WTC11 (cell line): Measurements from ENCODE around the gene EDARADD. TPM values are rescaled to one million over a fixed set of nuclear protein-coding genes. Genes with fewer than 3 reads are reported as not detected.
A peak's percentile ranks its signal among the peaks of the same experiment; 100 is the strongest.

Experiments
- ATAC-seq: fragments of 200-7000 bp; cut with Tn5 transposase; 2 replicates; pipeline ENCODE4 v1.10.0; 2021; ENCODE audit warnings: mild to moderate bottlenecking, moderate library complexity
- CTCF ChIA-PET: fragments of 300-600 bp; sonication (Branson Sonifier 250); formaldehyde crosslinking; loops from one replicate; lab custom pipeline; 2021; ENCODE audit warnings: antibody characterized with exemption; lab: Charles Lee
- POLR2A ChIA-PET: fragments of 350-600 bp; sonication (Branson Sonifier 250); formaldehyde crosslinking; loops from one replicate; lab custom pipeline; 2021; ENCODE audit warnings: antibody characterized with exemption; lab: Charles Lee
- DNase-seq: peaks from one replicate; pipeline ENCODE4 v3.0.0; 2021; ENCODE audit warnings: low spot score
- H3K27ac Mint-ChIP-seq: 2 replicates; pipeline ENCODE4 v1.8.0; 2021; ENCODE audit warnings: mixed read lengths
- H3K27me3 Mint-ChIP-seq: 2 replicates; pipeline ENCODE4 v1.8.0; 2021; ENCODE audit warnings: low read depth, mild to moderate bottlenecking, moderate library complexity, mixed read lengths
- H3K36me3 Mint-ChIP-seq: 2 replicates; pipeline ENCODE4 v1.8.0; 2021; ENCODE audit warnings: mixed read lengths
- H3K4me1 Mint-ChIP-seq: 2 replicates; pipeline ENCODE4 v1.8.0; 2022; ENCODE audit warnings: mixed read lengths
- H3K4me3 Mint-ChIP-seq: 2 replicates; pipeline ENCODE4 v1.8.0; 2021; ENCODE audit warnings: mild to moderate bottlenecking, moderate library complexity, mixed read lengths
- H3K9me3 Mint-ChIP-seq: 2 replicates; pipeline ENCODE4 v1.8.0; 2021; ENCODE audit warnings: mixed read lengths
- CBFB ChIP-seq: sonication (generic); formaldehyde crosslinking; IDR thresholded peaks from 2 replicates; pipeline ENCODE4 v1.8.1; 2022; ENCODE audit warnings: mild to moderate bottlenecking, low read depth, missing genetic modification reagents
- CREB1 ChIP-seq: sonication (generic); formaldehyde crosslinking; IDR thresholded peaks from 2 replicates; pipeline ENCODE4 v1.8.0; 2023; ENCODE audit warnings: mild to moderate bottlenecking, missing genetic modification reagents
- ELF4 ChIP-seq: sonication (generic); formaldehyde crosslinking; IDR thresholded peaks from 2 replicates; pipeline ENCODE4 v1.8.1; 2022; ENCODE audit warnings: low read depth, mild to moderate bottlenecking, moderate library complexity, missing genetic modification reagents
- HMGA2 ChIP-seq: fragments of 250-450 bp; sonication (Bioruptor Pico); IDR thresholded peaks from 2 replicates; pipeline ENCODE4 v1.4.0; 2021; ENCODE audit warnings: mild to moderate bottlenecking, moderate library complexity
- NR1H2 ChIP-seq: sonication (generic); formaldehyde crosslinking; IDR thresholded peaks from 2 replicates; pipeline ENCODE4 v1.9.0; 2021; ENCODE audit warnings: mild to moderate bottlenecking, moderate library complexity, missing genetic modification reagents
- NR2C2 ChIP-seq: sonication (generic); formaldehyde crosslinking; IDR thresholded peaks from 2 replicates; pipeline ENCODE4 v1.8.0; 2022; ENCODE audit warnings: mild to moderate bottlenecking, missing genetic modification reagents
- RORB ChIP-seq: fragments of 250-450 bp; sonication (Bioruptor Pico); IDR thresholded peaks from 2 replicates; pipeline ENCODE4 v1.9.0; 2021; ENCODE audit warnings: mild to moderate bottlenecking
- TCF7 ChIP-seq: sonication (generic); formaldehyde crosslinking; IDR thresholded peaks from 2 replicates; pipeline ENCODE4 v1.8.0; 2022; ENCODE audit warnings: mild to moderate bottlenecking, low read depth, missing genetic modification reagents, moderate library complexity
- TEAD1 ChIP-seq: sonication (generic); formaldehyde crosslinking; IDR thresholded peaks from 2 replicates; pipeline ENCODE4 v1.8.0; 2022; ENCODE audit warnings: mild to moderate bottlenecking, missing genetic modification reagents
- TP53 ChIP-seq: sonication (generic); formaldehyde crosslinking; IDR thresholded peaks from 2 replicates; pipeline ENCODE4 v1.8.1; 2023; ENCODE audit warnings: mild to moderate bottlenecking, missing genetic modification reagents
- ZNF138 ChIP-seq: sonication (generic); formaldehyde crosslinking; conservative IDR thresholded peaks from 2 replicates; pipeline ENCODE4 v1.8.1; 2022; ENCODE audit warnings: mild to moderate bottlenecking, moderate library complexity, missing genetic modification reagents
- total RNA-seq: library from RNA; stranded (reverse); gene quantifications from 3 replicates; pipeline ENCODE4 v1.2.3, GENCODE V29; 2021
- TF ChIP-seq, protein P1 (sequence below): sonication (generic); formaldehyde crosslinking; IDR thresholded peaks from 2 replicates; pipeline ENCODE4 v1.8.1; 2023; ENCODE audit warnings: mild to moderate bottlenecking, missing genetic modification reagents
- TF ChIP-seq, protein P2 (sequence below): sonication (generic); formaldehyde crosslinking; IDR thresholded peaks from 2 replicates; pipeline ENCODE4 v1.8.0; 2023; ENCODE audit warnings: missing genetic modification reagents, mild to moderate bottlenecking, borderline replicate concordance
- TF ChIP-seq, protein P3 (sequence below): sonication (generic); formaldehyde crosslinking; IDR thresholded peaks from 2 replicates; pipeline ENCODE4 v1.8.0; 2022; ENCODE audit warnings: missing genetic modification reagents
- TF ChIP-seq, protein P4 (sequence below): sonication (generic); formaldehyde crosslinking; IDR thresholded peaks from 2 replicates; pipeline ENCODE4 v1.8.0; 2023; ENCODE audit warnings: mild to moderate bottlenecking, missing genetic modification reagents
- TF ChIP-seq, protein P5 (sequence below): sonication (generic); formaldehyde crosslinking; IDR thresholded peaks from 2 replicates; pipeline ENCODE4 v1.8.0; 2022; ENCODE audit warnings: mild to moderate bottlenecking, missing genetic modification reagents

The EDARADD gene
- total RNA-seq, 1 experiment from 2014 or later = 5.0 TPM

DNA sequence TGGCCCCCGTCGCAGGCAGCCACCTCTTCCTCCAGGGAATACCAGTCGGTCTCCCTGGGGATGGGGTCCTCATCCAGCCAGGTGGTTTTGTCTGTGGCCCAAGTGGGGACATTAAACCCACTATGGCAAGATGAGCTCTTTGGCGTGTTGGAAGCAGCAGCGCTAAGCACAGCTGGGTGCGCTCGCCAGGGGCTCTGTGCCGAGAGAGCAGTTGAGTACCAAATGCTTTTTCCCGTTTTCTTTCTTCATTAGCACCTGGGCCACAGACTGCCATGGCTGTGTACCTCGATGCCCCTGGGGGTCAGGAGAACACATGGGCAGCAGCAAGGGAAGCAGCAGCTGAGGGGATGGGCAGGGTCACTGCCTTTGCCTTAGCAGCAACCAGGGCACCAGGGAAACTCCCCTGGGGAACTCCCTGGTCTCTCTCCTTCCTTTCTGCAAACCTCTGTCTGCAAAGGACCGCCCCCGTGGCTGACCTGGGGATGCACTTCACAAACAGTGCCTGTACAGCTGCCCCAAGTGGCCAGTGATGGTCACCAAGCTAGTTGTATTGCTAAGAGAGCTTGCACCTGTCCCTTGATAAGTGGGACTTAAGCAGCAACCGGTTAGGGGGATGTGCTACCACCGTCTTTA lies 31.1 kb downstream of the EDARADD start:
- Mint-ChIP-seq H3K9me3 (peaks cover 12% of the 10 kb centered on the region), H3K4me1 (peaks cover 8% of the 10 kb centered on the region), H3K27ac (no peak overlapping the region), H3K4me3 (no peak overlapping the region), H3K36me3 (peaks cover 23% of the 10 kb centered on the region), H3K27me3 (no peaks in the 10 kb centered on the region)
- TF ChIP-seq, protein P1, sequence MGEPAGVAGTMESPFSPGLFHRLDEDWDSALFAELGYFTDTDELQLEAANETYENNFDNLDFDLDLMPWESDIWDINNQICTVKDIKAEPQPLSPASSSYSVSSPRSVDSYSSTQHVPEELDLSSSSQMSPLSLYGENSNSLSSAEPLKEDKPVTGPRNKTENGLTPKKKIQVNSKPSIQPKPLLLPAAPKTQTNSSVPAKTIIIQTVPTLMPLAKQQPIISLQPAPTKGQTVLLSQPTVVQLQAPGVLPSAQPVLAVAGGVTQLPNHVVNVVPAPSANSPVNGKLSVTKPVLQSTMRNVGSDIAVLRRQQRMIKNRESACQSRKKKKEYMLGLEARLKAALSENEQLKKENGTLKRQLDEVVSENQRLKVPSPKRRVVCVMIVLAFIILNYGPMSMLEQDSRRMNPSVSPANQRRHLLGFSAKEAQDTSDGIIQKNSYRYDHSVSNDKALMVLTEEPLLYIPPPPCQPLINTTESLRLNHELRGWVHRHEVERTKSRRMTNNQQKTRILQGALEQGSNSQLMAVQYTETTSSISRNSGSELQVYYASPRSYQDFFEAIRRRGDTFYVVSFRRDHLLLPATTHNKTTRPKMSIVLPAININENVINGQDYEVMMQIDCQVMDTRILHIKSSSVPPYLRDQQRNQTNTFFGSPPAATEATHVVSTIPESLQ (CRISPR knock-in tag) = no peak
- TF ChIP-seq HMGA2 (CRISPR knock-in tag) = no peak
- no peak for TF ChIP-seq ELF4 (CRISPR knock-in tag)
- TF ChIP-seq, protein P2, sequence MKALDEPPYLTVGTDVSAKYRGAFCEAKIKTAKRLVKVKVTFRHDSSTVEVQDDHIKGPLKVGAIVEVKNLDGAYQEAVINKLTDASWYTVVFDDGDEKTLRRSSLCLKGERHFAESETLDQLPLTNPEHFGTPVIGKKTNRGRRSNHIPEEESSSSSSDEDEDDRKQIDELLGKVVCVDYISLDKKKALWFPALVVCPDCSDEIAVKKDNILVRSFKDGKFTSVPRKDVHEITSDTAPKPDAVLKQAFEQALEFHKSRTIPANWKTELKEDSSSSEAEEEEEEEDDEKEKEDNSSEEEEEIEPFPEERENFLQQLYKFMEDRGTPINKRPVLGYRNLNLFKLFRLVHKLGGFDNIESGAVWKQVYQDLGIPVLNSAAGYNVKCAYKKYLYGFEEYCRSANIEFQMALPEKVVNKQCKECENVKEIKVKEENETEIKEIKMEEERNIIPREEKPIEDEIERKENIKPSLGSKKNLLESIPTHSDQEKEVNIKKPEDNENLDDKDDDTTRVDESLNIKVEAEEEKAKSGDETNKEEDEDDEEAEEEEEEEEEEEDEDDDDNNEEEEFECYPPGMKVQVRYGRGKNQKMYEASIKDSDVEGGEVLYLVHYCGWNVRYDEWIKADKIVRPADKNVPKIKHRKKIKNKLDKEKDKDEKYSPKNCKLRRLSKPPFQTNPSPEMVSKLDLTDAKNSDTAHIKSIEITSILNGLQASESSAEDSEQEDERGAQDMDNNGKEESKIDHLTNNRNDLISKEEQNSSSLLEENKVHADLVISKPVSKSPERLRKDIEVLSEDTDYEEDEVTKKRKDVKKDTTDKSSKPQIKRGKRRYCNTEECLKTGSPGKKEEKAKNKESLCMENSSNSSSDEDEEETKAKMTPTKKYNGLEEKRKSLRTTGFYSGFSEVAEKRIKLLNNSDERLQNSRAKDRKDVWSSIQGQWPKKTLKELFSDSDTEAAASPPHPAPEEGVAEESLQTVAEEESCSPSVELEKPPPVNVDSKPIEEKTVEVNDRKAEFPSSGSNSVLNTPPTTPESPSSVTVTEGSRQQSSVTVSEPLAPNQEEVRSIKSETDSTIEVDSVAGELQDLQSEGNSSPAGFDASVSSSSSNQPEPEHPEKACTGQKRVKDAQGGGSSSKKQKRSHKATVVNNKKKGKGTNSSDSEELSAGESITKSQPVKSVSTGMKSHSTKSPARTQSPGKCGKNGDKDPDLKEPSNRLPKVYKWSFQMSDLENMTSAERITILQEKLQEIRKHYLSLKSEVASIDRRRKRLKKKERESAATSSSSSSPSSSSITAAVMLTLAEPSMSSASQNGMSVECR (CRISPR knock-in tag) = no peak
- TF ChIP-seq CBFB (CRISPR knock-in tag) = no peak
- TF ChIP-seq TP53 (CRISPR knock-in tag) = no peak
- TF ChIP-seq, protein P3, sequence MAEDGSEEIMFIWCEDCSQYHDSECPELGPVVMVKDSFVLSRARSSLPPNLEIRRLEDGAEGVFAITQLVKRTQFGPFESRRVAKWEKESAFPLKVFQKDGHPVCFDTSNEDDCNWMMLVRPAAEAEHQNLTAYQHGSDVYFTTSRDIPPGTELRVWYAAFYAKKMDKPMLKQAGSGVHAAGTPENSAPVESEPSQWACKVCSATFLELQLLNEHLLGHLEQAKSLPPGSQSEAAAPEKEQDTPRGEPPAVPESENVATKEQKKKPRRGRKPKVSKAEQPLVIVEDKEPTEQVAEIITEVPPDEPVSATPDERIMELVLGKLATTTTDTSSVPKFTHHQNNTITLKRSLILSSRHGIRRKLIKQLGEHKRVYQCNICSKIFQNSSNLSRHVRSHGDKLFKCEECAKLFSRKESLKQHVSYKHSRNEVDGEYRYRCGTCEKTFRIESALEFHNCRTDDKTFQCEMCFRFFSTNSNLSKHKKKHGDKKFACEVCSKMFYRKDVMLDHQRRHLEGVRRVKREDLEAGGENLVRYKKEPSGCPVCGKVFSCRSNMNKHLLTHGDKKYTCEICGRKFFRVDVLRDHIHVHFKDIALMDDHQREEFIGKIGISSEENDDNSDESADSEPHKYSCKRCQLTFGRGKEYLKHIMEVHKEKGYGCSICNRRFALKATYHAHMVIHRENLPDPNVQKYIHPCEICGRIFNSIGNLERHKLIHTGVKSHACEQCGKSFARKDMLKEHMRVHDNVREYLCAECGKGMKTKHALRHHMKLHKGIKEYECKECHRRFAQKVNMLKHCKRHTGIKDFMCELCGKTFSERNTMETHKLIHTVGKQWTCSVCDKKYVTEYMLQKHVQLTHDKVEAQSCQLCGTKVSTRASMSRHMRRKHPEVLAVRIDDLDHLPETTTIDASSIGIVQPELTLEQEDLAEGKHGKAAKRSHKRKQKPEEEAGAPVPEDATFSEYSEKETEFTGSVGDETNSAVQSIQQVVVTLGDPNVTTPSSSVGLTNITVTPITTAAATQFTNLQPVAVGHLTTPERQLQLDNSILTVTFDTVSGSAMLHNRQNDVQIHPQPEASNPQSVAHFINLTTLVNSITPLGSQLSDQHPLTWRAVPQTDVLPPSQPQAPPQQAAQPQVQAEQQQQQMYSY (CRISPR knock-in tag) = no peak
- no peak for TF ChIP-seq TEAD1
- no peak for TF ChIP-seq RORB (CRISPR knock-in tag)
- TF ChIP-seq, protein P4, sequence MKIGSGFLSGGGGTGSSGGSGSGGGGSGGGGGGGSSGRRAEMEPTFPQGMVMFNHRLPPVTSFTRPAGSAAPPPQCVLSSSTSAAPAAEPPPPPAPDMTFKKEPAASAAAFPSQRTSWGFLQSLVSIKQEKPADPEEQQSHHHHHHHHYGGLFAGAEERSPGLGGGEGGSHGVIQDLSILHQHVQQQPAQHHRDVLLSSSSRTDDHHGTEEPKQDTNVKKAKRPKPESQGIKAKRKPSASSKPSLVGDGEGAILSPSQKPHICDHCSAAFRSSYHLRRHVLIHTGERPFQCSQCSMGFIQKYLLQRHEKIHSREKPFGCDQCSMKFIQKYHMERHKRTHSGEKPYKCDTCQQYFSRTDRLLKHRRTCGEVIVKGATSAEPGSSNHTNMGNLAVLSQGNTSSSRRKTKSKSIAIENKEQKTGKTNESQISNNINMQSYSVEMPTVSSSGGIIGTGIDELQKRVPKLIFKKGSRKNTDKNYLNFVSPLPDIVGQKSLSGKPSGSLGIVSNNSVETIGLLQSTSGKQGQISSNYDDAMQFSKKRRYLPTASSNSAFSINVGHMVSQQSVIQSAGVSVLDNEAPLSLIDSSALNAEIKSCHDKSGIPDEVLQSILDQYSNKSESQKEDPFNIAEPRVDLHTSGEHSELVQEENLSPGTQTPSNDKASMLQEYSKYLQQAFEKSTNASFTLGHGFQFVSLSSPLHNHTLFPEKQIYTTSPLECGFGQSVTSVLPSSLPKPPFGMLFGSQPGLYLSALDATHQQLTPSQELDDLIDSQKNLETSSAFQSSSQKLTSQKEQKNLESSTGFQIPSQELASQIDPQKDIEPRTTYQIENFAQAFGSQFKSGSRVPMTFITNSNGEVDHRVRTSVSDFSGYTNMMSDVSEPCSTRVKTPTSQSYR = no peak
- TF ChIP-seq NR1H2 (CRISPR knock-in tag) = no peak
- no peak for TF ChIP-seq ZNF138 (CRISPR knock-in tag)
- TF ChIP-seq, protein P5, sequence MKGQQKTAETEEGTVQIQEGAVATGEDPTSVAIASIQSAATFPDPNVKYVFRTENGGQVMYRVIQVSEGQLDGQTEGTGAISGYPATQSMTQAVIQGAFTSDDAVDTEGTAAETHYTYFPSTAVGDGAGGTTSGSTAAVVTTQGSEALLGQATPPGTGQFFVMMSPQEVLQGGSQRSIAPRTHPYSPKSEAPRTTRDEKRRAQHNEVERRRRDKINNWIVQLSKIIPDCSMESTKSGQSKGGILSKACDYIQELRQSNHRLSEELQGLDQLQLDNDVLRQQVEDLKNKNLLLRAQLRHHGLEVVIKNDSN (CRISPR knock-in tag) = no peak
- TF ChIP-seq NR2C2 (CRISPR knock-in tag) = no peak
- no peak for TF ChIP-seq CREB1 (CRISPR knock-in tag)
- no peak for TF ChIP-seq TCF7 (CRISPR knock-in tag)
- ATAC-seq (peak; percentile 41), DNase-seq (peak; percentile 32)
- ChIA-PET POLR2A (no interaction called here), CTCF (interaction anchor here (0.9 to 1.3 kb wide), 2 partner anchors 26 to 98 kb away, joined by 3 read pairs; no protein-coding TSS in a partner anchor)
